ENCODE data around the gene NOXRED1.

The NOXRED1 gene

DNA sequence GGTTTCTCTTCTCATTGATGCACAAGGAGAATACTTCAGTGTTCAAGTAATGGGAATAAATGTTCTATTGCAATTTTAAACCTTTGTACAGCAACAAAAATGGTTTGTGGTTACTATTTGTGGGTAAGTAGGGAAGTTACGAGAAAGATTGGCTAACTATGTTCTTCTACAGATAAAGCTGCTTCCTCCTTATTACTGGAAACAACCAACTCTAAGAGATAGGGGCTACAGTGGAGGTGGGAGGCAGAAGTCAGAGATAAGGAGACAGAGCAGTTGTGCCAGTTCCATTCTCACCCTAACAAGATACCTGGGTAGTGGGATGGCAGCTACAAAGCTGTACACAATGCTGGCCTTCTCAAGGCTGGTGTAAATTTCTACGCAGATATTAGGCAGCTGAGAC is 16.2 kb downstream of the NOXRED1 start:
- no peak for DNase-seq (ENCODE audit: low read depth in 2 of 2)

DNA sequence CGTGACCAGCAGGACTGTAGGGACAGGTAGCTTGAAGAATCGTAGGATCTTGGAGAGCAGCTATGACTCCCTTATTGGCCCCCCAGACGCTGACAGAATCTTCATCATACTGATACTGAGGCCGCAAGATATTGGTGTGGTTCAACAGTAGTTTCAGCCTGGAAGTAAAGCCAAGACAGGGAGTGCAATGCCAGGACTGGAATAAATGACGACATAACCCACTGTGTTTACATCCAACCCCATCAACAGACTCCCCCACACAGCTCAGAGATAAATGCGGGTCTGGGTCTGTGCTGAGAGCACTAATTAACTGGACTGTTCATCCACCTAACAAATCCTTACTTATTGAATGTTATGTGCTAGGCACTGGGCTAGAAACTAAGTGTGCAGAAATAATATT is 16.6 kb downstream of the NOXRED1 start:
- DNase-seq (ENCODE audit: low read depth in 2 of 2), result no peak

DNA sequence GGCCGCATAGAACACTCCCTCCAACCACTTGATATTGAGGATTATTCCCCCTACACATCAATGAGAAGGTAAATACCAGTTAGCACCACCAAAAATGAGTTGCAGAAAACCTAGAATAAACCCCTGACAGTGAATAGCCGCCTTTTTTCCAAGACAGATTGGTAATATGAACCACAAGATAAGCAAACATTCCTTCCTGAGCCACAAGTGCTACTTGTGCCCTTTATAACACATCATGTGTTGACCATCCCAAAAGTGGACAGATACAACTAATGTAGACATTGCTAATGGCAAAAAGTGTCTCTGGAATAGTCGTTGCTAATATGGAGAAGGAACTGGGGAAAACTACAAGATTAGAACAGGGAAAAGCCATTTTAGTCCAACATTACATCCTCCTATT is 17.2 kb downstream of the NOXRED1 start:
- DNase-seq (ENCODE audit: low read depth in 2 of 2), result no peak

DNA sequence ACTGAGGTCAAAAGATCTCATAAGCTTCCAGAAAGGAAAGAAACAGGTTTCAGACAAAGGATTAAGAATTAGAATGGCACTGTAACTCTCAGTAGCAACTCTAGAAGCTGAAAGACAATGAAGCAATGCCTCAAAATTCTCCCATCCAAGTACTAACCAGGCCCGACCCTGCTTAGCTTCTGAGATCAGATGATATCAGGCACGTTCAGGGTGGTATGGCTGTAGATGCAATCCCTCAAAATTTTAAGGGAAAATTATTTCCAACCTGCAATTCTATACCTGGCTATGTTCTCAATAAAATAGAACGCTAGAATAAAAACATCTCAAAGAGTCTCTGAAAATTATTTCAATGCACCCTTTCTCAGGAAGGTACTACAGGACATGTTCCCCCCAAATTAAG is 19.6 kb downstream of the NOXRED1 start:
- no peak for DNase-seq (ENCODE audit: low read depth in 2 of 2)

DNA sequence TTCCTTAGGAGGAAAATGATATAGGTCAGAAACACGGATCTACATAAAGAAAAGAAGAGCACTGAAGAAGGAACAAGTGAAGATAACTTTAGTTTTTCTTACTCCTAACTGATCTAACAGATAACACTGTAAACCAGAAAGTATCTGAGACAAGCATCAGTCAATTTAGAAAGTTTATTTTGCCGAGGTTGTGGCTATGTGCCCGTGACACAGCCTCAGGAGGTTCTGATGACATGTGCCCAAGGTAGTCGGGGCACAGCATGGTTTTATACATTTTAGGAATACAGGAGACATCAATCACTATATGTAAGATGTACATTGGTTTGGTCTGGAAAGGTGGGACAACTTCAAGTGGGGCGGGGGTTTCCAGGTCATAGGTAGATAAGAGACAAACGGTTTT is 23.1 kb downstream of the NOXRED1 start:
- DNase-seq (ENCODE audit: low read depth in 2 of 2), result no peak

DNA sequence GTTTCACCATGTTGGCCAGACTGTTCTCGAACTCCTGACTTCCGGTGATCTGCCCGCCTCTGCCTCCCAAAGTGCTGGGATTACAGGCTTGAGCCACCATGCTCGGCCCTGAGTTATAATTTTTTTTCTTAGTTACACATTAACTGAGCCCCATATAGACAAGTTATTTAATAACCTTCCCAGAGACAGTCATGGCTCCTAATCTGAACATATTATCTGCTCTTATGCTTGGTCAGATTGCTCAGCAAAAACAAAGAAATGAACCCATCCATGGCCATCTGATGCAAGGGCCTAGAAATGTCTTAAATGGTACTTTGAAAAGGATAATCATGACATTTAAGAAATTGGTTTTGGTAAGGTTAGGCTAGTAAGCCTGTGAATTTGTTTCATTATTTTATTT is 33.1 kb downstream of the NOXRED1 start:
- no peak for DNase-seq (ENCODE audit: low read depth in 2 of 2)

DNA sequence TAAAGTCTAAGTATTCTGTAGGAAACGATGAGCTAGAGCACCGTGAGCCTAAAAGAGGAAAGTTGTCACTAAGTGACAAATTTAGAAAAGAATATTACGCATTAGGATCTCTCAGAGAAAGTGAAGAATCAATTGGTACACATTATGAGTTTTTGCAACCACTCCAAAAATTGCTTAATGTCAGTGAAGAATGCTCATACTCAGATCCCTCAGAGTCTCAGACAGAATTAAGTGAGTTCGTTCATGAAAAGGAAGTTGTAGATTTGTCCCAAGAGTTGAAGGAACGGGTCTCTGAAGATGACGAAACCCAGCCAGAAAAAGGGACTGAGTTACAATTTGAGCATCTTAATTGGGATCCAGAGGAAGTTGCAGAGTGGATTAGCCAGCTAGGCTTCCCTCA is 44.6 kb downstream of the NOXRED1 start:
- no peak for DNase-seq (ENCODE audit: low read depth in 2 of 2)

DNA sequence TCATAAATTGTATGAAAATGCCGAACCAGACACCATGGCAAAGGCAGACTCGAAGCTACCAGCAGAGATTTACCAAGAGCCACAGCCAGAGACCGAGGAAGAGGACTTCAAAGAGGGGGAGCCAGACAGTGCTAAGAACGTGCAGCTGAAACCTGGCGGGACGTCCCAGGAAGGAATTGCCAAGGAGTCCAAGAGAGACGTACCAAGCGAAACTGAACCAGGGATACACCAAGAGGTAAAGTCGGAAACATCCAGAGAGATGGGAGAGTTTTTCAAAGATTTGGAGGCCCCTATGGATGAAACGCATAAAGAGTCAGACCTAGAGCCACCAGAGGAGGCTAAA is 45.9 kb downstream of the NOXRED1 start:
- no peak for DNase-seq (ENCODE audit: low read depth in 2 of 2)

DNA sequence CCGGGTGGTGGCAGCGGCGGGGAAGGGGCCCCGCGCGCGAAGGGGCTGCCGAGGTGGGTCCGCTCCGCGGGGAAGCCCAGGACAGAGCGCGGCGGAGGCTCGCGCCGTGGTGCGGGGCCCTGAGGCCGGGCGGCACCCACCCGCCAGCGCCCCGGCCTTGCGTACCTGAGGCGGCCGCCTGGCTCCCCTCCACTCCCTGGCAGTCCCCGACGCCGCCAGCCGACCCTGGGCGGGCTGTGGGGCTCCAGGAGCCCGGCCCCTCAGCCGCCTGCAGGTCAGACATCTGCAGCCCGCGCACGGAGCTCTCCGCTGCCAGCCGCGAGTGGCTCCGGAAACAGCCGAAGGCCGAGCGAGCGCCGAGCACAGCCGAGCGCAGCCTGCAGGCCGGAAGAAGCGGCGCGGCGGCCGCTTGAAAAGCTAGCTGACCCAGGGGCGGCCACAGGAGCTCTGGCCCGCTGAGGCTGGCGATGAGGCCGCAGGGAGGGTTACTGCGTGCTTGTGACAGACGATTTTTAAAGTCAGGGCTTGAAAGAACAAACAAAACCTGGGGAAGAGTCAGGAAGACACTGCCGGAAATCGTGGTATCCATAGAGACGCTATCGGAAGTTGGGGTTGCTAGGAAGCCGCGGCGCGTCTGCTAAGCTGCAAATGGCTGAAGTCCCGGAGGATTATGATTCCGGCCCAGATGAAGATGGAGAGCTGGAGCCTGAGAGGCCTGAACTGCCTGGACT is 46.4 kb downstream of the NOXRED1 start, which contains the start of the genes SAMD15 and TMED8:
TSS of gene SAMD15 (plus strand) at position 609 of the 731 bp plus-strand sequence. CDS start at position 649, 40 bp downstream.
TSS of gene TMED8 (minus strand) at position 324 of the 731 bp plus-strand sequence. CDS start at position 283, 41 bp downstream.
- peak; percentile 49 to 57 for DNase-seq (ENCODE audit: low read depth in 2 of 2)

DNA sequence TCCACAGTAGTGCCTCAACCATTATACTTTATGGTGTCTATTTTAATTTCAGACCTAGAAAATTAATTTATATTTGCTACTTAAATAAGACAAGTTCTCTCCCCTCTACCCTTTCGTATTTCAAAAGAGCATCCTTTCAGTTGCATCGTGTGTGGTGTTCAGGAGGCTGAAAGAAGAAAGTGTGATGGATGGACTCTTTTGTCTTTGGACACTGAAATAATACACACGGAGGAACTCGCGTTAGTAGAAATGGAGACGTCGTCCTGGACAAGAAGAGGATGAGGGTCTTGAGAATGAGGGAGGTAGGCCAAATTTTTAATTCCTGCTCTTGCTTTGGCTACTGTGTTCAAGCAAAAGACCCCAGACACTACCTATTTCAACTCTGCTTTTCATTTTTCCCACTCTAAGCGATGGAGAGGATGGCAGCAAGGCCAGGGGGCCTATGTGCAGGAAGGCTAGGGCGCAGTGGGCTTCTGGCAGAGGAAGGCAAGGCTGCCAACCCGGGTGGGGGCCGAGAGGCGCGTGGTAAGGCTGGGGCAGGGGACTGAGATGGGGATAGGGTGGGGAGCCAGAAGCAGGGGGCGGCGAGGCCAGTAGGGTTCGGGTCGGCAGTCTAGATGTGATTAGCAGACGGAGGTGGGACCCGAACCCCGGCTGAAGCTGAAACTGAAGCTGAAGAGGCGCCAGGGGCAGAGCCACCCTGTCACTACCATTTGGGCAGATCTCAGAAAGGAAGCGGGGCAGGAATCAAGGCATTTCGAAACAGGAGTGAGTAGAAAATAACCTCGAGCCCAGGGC is 47.2 kb downstream of the NOXRED1 start:
- no peak for DNase-seq (ENCODE audit: low read depth in 2 of 2)

DNA sequence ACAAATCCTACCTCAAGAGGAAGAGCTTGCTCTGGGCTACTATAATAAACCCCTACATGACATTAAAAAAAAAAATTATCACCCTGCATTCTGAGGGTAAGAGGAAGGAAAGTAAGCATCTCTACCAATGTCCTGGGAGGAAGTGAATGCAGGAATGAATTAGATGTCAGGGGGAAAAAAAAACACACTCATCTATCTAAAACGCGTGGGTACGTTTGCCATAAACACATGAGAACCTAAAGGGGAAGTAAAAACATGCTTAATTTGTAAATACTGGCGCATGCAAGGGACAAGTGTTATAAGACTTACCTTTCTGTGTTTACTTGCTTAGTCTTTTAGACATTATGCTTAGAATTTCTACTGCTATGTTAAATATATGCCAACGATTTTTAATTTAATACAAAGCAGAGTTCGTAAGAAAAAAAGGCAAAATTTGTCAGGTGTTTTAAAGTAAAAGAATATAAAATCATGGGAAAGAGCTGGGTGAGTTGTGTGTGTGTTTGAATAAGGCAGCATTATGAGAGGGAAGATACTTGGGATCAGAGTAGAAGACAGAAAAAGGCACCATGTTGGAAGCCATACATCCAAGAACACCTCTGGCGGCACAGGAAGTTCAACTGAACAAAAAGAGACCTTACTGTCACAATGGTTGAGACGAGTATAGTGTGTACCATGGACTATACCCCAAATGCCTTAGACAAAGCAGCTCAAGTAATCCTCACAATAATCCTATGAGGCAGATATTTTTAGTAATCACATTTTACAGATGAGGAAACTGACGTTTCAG is 48.0 kb downstream of the NOXRED1 start:
- DNase-seq (ENCODE audit: low read depth in 2 of 2), result no peak

DNA sequence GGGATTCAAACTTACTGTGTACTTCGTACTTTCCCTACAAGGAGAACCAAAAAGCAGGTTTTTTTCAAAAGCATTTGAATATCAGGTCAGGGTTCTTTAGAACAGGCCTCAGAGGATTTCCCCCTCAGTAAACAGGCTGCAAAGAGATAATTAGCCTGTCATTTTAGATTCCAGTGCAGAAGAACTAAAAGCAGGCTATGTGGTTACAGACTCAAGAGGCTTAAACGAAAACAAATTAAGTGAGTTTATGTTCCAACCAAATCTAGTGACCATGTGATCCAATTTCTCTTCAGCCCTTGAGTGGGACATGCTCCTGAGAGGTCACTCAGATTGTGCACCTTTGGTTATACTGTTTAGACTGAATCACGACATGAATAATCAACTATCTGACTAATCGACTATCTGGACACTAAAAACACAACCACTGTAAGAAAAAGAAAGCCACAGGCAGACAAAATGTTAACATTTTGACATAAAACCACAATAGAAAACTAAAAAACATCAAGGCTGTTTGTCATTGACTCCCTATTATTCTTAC is 51.0 kb downstream of the NOXRED1 start:
- DNase-seq (ENCODE audit: low read depth in 2 of 2), result no peak

DNA sequence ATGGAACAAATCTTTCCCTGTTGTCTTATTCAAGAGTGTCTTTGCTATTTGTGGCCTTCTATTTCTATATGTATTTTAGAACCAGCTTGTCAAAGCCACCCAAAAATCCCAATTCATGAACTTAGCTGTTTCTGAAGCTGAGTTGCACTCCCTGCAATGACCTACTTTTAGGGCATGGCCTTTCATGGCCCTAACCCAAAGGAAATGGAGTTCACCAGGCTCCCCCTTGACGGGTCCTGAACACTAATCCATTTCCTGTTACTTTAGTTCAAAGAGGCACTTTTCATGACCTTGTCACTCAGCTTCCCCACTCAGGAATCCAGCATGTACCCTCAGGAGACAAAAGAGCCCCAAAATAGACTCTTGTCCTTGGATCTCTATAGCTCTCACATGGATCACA is 54.0 kb downstream of the NOXRED1 start:
- DNase-seq (ENCODE audit: low read depth in 2 of 2), result no peak

DNA sequence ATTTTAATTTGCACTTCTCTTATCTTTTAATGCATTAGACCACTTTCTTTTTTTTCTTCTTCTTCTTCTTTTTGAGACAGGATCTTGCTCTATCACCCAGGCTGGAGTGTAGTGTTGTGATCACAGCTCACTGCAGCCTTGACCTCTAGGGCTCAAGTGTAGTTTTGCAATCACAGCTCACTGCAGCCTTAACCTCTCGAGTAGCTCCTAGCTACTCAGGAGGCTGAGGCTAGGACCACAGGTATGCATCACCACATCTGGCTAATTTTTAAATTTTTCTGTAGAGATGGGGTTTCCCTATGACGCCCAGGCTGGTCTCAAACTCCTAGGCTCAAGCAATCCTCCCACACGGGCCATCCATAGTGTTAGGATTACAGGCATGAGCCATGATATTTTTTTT is 59.2 kb downstream of the NOXRED1 start:
- no peak for DNase-seq (ENCODE audit: low read depth in 2 of 2)

DNA sequence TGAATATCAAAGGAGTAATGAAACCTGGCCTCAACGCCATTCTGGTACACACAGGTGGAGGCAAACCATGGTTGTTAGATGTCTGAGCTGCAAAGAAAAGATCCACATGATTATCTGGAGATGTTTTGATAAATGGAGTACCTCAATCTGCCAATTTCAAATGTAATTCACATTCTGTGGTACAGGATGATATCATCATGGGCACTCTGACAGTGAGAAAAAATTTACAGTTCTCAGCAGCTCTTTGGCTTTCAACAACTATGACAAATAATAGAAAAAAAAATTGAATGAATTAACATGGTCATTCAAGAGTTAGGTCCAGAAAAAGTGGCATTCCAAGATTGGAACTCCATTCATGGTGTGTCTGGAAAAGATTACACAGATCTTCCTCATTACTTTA is 63.7 kb downstream of the NOXRED1 start:
- DNase-seq (ENCODE audit: low read depth in 2 of 2), result no peak

DNA sequence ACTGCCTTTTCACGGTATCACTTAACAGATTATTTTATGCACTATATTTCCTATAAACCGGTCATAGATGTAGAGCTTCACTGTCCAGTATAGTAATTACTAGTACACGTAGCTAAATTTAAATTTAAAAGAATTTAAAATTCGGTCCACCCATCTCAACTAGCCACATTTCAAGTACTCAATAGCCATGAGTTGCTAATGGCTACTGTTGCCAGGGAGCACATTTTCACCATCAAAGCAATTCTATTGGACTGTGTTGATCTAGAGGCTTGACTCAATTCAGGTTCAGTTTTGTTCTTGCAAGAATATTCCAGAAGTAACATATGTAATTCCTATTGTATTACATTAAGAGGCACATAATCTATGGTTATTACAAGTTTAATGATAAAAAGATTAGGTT is 66.4 kb downstream of the NOXRED1 start:
- DNase-seq (ENCODE audit: low read depth in 2 of 2), result no peak

DNA sequence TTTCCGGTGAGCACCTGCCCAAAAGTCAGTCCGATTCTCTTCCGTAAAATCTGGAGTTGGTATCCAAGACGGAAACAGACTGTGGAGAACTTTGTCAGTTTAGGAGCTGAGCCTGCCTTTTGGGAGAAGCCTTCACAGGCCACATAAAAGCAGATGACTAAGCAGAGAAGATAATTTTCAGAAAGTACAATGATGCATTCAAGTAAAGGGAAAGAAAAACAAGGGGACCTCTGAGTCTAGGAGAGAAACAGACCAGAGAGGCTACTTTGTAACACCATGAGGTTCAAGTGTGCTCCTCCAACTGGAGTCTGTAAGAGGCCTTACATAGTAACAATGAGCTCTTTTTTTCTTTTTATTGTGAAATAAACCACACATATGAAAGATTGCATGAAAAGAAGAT is 67.5 kb downstream of the NOXRED1 start:
- no peak for DNase-seq (ENCODE audit: low read depth in 2 of 2)

DNA sequence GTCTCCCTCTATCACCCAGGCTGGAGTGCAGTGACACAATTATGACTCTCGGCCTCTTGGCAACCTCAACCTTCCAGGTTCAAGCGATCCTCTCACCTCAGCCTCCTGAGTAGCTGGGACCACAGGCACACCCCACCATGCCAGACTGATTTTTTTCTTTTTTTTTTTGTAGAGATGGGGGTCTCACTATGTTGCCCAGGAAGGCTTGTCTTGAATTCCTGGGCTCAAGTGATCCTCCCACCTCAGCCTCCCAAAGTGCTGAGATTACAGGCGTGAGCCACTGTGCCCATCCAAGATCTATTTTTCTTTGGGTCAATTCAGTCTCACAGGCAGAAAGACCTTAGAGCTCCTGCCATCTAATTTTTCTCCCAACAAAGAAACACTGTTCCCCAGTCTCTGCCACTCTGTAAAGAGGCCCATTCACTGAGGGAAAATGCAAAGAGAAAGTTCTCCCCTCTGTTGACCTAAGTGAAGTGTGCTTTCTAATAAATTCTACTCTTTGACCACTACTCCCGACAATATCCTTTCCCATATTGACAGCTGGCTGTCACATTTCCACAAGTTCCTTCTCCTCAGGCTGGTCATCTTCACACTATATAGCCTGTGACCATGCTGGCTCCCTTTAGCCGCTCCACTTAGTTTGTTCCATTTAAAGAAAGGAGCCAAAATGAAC is 69.7 kb downstream of the NOXRED1 start:
- no peak for DNase-seq (ENCODE audit: low read depth in 2 of 2)

DNA sequence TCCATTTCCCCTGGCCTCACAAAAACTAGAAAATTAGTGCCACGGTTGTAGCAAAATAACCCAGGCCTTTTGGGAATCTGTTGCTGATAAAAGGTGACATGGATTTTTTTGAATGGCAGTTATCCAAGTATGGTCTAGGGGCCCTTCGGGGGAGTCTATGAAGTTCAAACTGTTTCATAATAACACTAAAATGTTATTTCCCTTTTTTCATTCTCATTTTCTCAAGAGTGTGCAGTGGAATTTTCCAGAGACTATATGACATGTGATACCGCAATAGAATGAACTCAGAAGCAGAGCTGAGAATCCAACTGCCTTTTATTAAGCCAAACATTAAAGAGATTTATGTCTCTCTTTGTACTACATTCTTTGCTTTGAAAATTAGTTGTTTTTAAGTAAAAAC is 75.6 kb downstream of the NOXRED1 start:
- DNase-seq (ENCODE audit: low read depth in 2 of 2), result no peak

DNA sequence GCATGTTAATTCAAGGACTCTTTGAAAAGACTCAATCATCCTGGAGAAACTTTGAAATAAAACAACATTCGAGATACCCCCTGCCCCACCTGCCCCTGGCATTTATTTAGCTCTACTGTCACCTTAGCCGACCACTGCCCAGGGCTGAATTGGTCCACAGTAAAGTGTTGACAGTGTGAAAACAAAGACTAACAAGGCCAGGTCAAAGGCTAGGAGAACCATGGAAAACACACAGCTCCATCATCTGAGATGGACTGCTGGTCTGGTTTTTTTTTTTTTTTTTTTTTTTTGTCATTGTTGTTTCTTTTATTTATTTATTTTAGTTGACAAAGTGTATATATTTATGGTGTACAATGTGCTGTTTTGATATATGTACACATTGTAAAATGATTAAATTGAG is 76.8 kb downstream of the NOXRED1 start:
- no peak for DNase-seq (ENCODE audit: low read depth in 2 of 2)

DNA sequence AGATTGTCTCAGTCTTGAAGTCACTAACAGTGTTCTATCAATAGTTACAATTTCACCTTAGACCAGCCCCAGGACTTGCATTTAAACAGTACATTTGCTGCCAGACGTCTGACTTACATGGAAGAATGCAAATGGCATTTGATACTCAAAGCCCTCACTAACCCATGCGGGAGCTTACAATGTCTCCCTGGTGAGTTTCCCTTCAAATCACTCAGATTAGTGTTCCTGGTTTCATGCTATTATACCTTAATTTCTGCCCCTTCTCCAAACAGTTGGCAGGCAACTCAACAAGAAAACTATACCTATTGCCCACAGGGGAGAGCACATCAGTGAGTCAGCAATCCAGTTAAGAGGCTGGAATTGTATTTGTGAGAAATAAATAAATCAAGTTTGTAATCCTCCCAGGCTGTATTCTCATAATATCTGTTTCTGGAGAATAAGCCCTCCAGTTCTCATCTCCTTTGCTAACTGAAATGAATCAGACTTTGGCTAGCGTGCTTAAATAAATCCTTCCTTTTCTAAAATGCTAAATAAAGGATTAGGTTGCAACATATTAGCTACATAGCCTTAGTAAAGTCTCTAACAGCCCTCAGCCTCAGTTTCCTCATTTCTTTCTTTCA is 78.8 kb downstream of the NOXRED1 start:
- DNase-seq (ENCODE audit: low read depth in 2 of 2), result no peak
